GM19025 (cell line): Measurements from ENCODE around the gene ERBB4.
"Not testable (repeated sequence)": the region's sequence is repeated elsewhere in the genome, so short reads cannot be mapped to it uniquely, and the experiment has no call there.

Experiments
- ATAC-seq: cut with Tn5 transposase; IDR thresholded peaks from one replicate; pipeline ENCODE4 v1.9.1; 2021; ENCODE audit warnings: mild to moderate bottlenecking, low read depth, moderate library complexity; ENCODE audit not compliant: unreplicated experiment

ERBB4 gene

GRCh38 chr2:212106536-212106935, 432.1 kb downstream of the ERBB4 start:
- ATAC-seq: not testable (repeated sequence)

- ATAC-seq: no peak
Measured at GRCh38 chr2:212099658-212100057, 438.9 kb downstream of the ERBB4 start.

GRCh38 chr2:212098966-212099365, 439.6 kb downstream of the ERBB4 start:
- ATAC-seq: no peak

- no peak for ATAC-seq
Measured at GRCh38 chr2:212097001-212097400, 441.6 kb downstream of the ERBB4 start.

GRCh38 chr2:212089873-212090272, 448.7 kb downstream of the ERBB4 start:
- ATAC-seq: no peak

GRCh38 chr2:212088353-212088752, 450.2 kb downstream of the ERBB4 start:
- ATAC-seq: no peak

GRCh38 chr2:212083492-212083891, 455.1 kb downstream of the ERBB4 start:
- no peak for ATAC-seq

GRCh38 chr2:212078103-212078502, 460.5 kb downstream of the ERBB4 start:
- ATAC-seq: peak; percentile 64

GRCh38 chr2:212076456-212076855, 462.1 kb downstream of the ERBB4 start:
- ATAC-seq: no peak

GRCh38 chr2:212073360-212073759, 465.2 kb downstream of the ERBB4 start:
- ATAC-seq: no peak

GRCh38 chr2:212066546-212066945, 472.1 kb downstream of the ERBB4 start:
- no peak for ATAC-seq

GRCh38 chr2:212064318-212064717, 474.3 kb downstream of the ERBB4 start:
- ATAC-seq: no peak

GRCh38 chr2:212052412-212053159, 486.0 kb downstream of the ERBB4 start:
- no peak for ATAC-seq

- no peak for ATAC-seq
Measured at GRCh38 chr2:212050871-212051270, 487.7 kb downstream of the ERBB4 start.

- ATAC-seq: no peak
Measured at GRCh38 chr2:212042562-212042961, 496.0 kb downstream of the ERBB4 start.

GRCh38 chr2:212037062-212037461, 501.5 kb downstream of the ERBB4 start:
- no peak for ATAC-seq

- no peak for ATAC-seq
Measured at GRCh38 chr2:212034841-212035585, 503.6 kb downstream of the ERBB4 start.

GRCh38 chr2:212033888-212034287, 504.7 kb downstream of the ERBB4 start:
- no peak for ATAC-seq

GRCh38 chr2:212032536-212033219, 505.9 kb downstream of the ERBB4 start:
- ATAC-seq: no peak

- ATAC-seq: no peak
Measured at GRCh38 chr2:212032032-212032431, 506.6 kb downstream of the ERBB4 start.

GRCh38 chr2:212030709-212031108, 507.9 kb downstream of the ERBB4 start:
- ATAC-seq: no peak
